ENCODE results near the gene NPR3. TPM values are rescaled to one million over a fixed set of nuclear protein-coding genes. Genes with fewer than 3 reads are reported as not detected.
A peak's percentile ranks its signal among the peaks of the same experiment; 100 is the strongest.

Gene NPR3
- total RNA-seq, 1 experiment from 2014 or later: 2.2 TPM

GRCh38 chr5:32779754-32780415 lies 68.8 kb downstream of the NPR3 start:
- no peaks in the 10 kb centered on the region for H3K9me2 ChIP-seq (ENCODE audit: insufficient read depth)
- TF ChIP-seq CTCF (conservative IDR thresholded peaks at IDR 0.05) (no peak), EZH2 (IDR thresholded peaks at IDR 0.05; ENCODE audit: low read depth) (no peak)
- H3K4me2 ChIP-seq: no peak overlapping the region
- H2AFZ ChIP-seq: no peak overlapping the region
- peaks cover 1% of the 10 kb centered on the region; the same call in 1 of the 2 replicates for H3F3A ChIP-seq (ENCODE audit: insufficient read depth, low read depth)
- peaks cover 22% of the 10 kb centered on the region; the same call in 1 of the 2 replicates for H3K27me3 ChIP-seq (ENCODE audit: insufficient read depth, low read depth)
- POLR2A ChIA-PET (ENCODE audit: unreplicated experiment): no interaction called here
- peaks cover 4% of the 10 kb centered on the region for H3K4me1 ChIP-seq (replicated peaks; ENCODE audit: insufficient read depth)
- no peaks in the 10 kb centered on the region for H3K36me3 ChIP-seq (ENCODE audit: low read depth)
- no peak overlapping the region for H3K27ac ChIP-seq
- no peak overlapping the region for H3K4me3 ChIP-seq
- no TSS peak for BruUV-seq (replicated peaks)
- intact Hi-C loops (cut with micrococcal nuclease; ENCODE audit: unreplicated experiment): loop anchor here (10.0 kb wide), 2 partner anchors 335 to 495 kb away; partner anchors contain the start of gene ZFR
- CTCF ChIA-PET: no interaction called here
- no peaks in the 10 kb centered on the region for H4K20me1 ChIP-seq (ENCODE audit: insufficient read depth)
- peak in 1 of 2 experiments; percentile 21 for DNase-seq
- H3K79me2 ChIP-seq (ENCODE audit: low read depth): no peaks in the 10 kb centered on the region
- peaks cover 16% of the 10 kb centered on the region; the same call in 1 of the 2 replicates for H3K9me3 ChIP-seq (ENCODE audit: insufficient read depth, low read depth)

GRCh38 chr5:32780508-32780919 lies 69.4 kb downstream of the NPR3 start:
- H3K9me3 ChIP-seq (ENCODE audit: insufficient read depth, low read depth): peaks cover 13% of the 10 kb centered on the region; the same call in 1 of the 2 replicates
- no peaks in the 10 kb centered on the region for H3K36me3 ChIP-seq (ENCODE audit: low read depth)
- no TSS peak for BruUV-seq (replicated peaks)
- no peak overlapping the region for H3K4me2 ChIP-seq
- H3K4me1 ChIP-seq (replicated peaks; ENCODE audit: insufficient read depth): peaks cover 11% of the 10 kb centered on the region
- intact Hi-C loops (cut with micrococcal nuclease; ENCODE audit: unreplicated experiment): loop anchor here (10.0 kb wide), 2 partner anchors 336 to 494 kb away; partner anchors contain the start of gene ZFR
- H3K27me3 ChIP-seq (ENCODE audit: insufficient read depth, low read depth): peaks cover 22% of the 10 kb centered on the region; the same call in 1 of the 2 replicates
- no peak for DNase-seq
- H4K20me1 ChIP-seq (ENCODE audit: insufficient read depth): no peaks in the 10 kb centered on the region
- TF ChIP-seq EZH2 (IDR thresholded peaks at IDR 0.05; ENCODE audit: low read depth): no peak
- no peak for TF ChIP-seq CTCF (conservative IDR thresholded peaks at IDR 0.05)
- H3K27ac ChIP-seq: no peak overlapping the region
- H2AFZ ChIP-seq: no peak overlapping the region
- no peaks in the 10 kb centered on the region for H3K9me2 ChIP-seq (ENCODE audit: insufficient read depth)
- no peaks in the 10 kb centered on the region for H3K79me2 ChIP-seq (ENCODE audit: low read depth)
- peaks cover 8% of the 10 kb centered on the region for H3F3A ChIP-seq (ENCODE audit: insufficient read depth, low read depth)
- POLR2A ChIA-PET (ENCODE audit: unreplicated experiment): no interaction called here
- CTCF ChIA-PET: no interaction called here
- no peak overlapping the region for H3K4me3 ChIP-seq

- Histone ChIP-seq H3K9me3 (ENCODE audit: insufficient read depth, low read depth) (no peaks in the 10 kb centered on the region), H3K36me3 (ENCODE audit: low read depth) (no peaks in the 10 kb centered on the region), H3K4me2 (no peak overlapping the region), H4K20me1 (ENCODE audit: insufficient read depth) (no peaks in the 10 kb centered on the region), H3K27ac (no peak overlapping the region), H3K27me3 (ENCODE audit: insufficient read depth, low read depth) (peaks cover 29% of the 10 kb centered on the region; the same call in 1 of the 2 replicates), H3K9me2 (ENCODE audit: insufficient read depth) (no peaks in the 10 kb centered on the region), H2AFZ (no peak overlapping the region), H3F3A (ENCODE audit: insufficient read depth, low read depth) (peaks cover 18% of the 10 kb centered on the region), H3K4me3 (no peak overlapping the region), H3K4me1 (replicated peaks; ENCODE audit: insufficient read depth) (peaks cover 28% of the 10 kb centered on the region), H3K79me2 (ENCODE audit: low read depth) (no peaks in the 10 kb centered on the region)
- ChIA-PET POLR2A (ENCODE audit: unreplicated experiment) (no interaction called here), CTCF (interaction anchor here (0.6 kb wide), 1 partner anchor 77 kb away, joined by 4 read pairs; no protein-coding TSS in a partner anchor)
- BruUV-seq (replicated peaks): no TSS peak
- intact Hi-C loops (cut with micrococcal nuclease; ENCODE audit: unreplicated experiment): loop anchor here (10.0 kb wide), 2 partner anchors 339 to 491 kb away; partner anchors contain the start of gene ZFR
- TF ChIP-seq EZH2 (IDR thresholded peaks at IDR 0.05; ENCODE audit: low read depth) (no peak), CTCF (conservative IDR thresholded peaks at IDR 0.05) (no peak)
- peak in 1 of 2 experiments; percentile 16 for DNase-seq
These were observed 72.5 kb downstream of the NPR3 start for GRCh38 chr5:32783661-32784060.
